GM23248 (cell line): ENCODE data around the gene ADGRD1. TPM values are rescaled to one million over a fixed set of nuclear protein-coding genes. Genes with fewer than 3 reads are reported as not detected.

Source experiments
- DNase-seq: peaks from one replicate; pipeline ENCODE4 v3.0.0-alpha.2; 2015
- H2AFZ ChIP-seq: fragments of 200-600 bp; sonication (generic); 2 replicates; pipeline ENCODE4 v1.6.1; 2016; ENCODE audit warnings: antibody characterized with exemption
- H3F3A ChIP-seq: fragments of 200-600 bp; sonication (generic); 2 replicates; pipeline ENCODE4 v1.6.1; 2016; ENCODE audit warnings: mild to moderate bottlenecking, antibody characterized with exemption, mixed run types; ENCODE audit not compliant: insufficient read depth
- H3K27ac ChIP-seq: fragments of 200-600 bp; sonication (generic); 2 replicates; pipeline ENCODE4 v1.5.1; 2016; ENCODE audit warnings: mild to moderate bottlenecking
- H3K27me3 ChIP-seq: fragments of 200-600 bp; sonication (generic); replicated peaks from 2 replicates; pipeline ENCODE4 v1.6.1; 2016; ENCODE audit warnings: mild to moderate bottlenecking; ENCODE audit not compliant: insufficient read depth
- H3K36me3 ChIP-seq: fragments of 200-600 bp; sonication (generic); 2 replicates; pipeline ENCODE4 v1.6.1; 2016; ENCODE audit warnings: low read depth, mild to moderate bottlenecking
- H3K4me1 ChIP-seq: fragments of 200-600 bp; sonication (generic); 2 replicates; pipeline ENCODE4 v1.6.1; 2016; ENCODE audit warnings: mild to moderate bottlenecking; ENCODE audit not compliant: insufficient read depth
- H3K4me2 ChIP-seq: fragments of 200-600 bp; sonication (generic); one replicate; pipeline ENCODE4 v1.6.1; 2016; ENCODE audit warnings: mild to moderate bottlenecking; ENCODE audit not compliant: unreplicated experiment
- H3K4me3 ChIP-seq: fragments of 200-600 bp; sonication (generic); 2 replicates; pipeline ENCODE4 v1.5.1; 2016; ENCODE audit warnings: mild to moderate bottlenecking
- H3K79me2 ChIP-seq: fragments of 200-600 bp; sonication (generic); 2 replicates; pipeline ENCODE4 v1.6.1; 2016; ENCODE audit warnings: mild to moderate bottlenecking; ENCODE audit not compliant: insufficient read depth
- H3K9ac ChIP-seq: fragments of 200-600 bp; sonication (generic); 2 replicates; pipeline ENCODE4 v1.6.1; 2016; ENCODE audit warnings: mild to moderate bottlenecking
- H3K9me2 ChIP-seq: fragments of 200-600 bp; sonication (generic); 2 replicates; pipeline ENCODE4 v1.6.1; 2016; ENCODE audit warnings: mixed run types, mild to moderate bottlenecking, moderate library complexity; ENCODE audit not compliant: insufficient read depth
- H3K9me3 ChIP-seq: fragments of 200-600 bp; sonication (generic); one replicate; pipeline ENCODE4 v1.6.1; 2017; ENCODE audit warnings: low read depth
- H4K20me1 ChIP-seq: fragments of 200-600 bp; sonication (generic); 2 replicates; pipeline ENCODE4 v1.6.0; 2016; ENCODE audit not compliant: insufficient read depth
- EZH2 ChIP-seq: fragments of 200-600 bp; sonication (generic); IDR thresholded peaks from 2 replicates; pipeline ENCODE4 v1.6.1; 2018; ENCODE audit warnings: antibody characterized with exemption, mild to moderate bottlenecking; ENCODE audit not compliant: insufficient read depth, poor library complexity, severe bottlenecking
- EZH2phosphoT487 ChIP-seq: fragments of 200-600 bp; sonication (generic); IDR thresholded peaks from 2 replicates; pipeline ENCODE4 v1.6.1; 2018; ENCODE audit warnings: antibody characterized with exemption, moderate library complexity, mild to moderate bottlenecking, low read depth; ENCODE audit not compliant: insufficient read depth
- WGBS, 2 experiments: methylation state at CpG; one replicate each; pipeline ENCODE4 v1.1.6; 2015 to 2017; ENCODE audit warnings: low lambda C conversion rate in 2 of 2, low coverage in 1 of 2; ENCODE audit errors: missing lambda C conversion rate in 2 of 2; 5-methylcytosine and 5-hydroxymethylcytosine counted together
- in situ Hi-C: fragments of 300-500 bp; cut with MboI; formaldehyde crosslinking; loops from 2 replicates; pipeline ENCODE4 v1.15.0; 2020
- polyA plus RNA-seq: library from polyadenylated mRNA; unstranded; fragments of >200 nt; fragmentation: Nextera tagmentation; extraction: Ambion mirVana; gene quantifications from 2 replicates; pipeline ENCODE4 v1.2.1, GENCODE V29; 2016
- total RNA-seq: library from RNA; depleted of rRNA; stranded (reverse); fragments of >200 nt; shearing (Covaris generic); gene quantifications from 2 replicates; pipeline ENCODE4 v1.2.3, GENCODE V29; 2014

Gene ADGRD1
- total and polyA plus RNA-seq, 2 experiments from 2014 or later = 7.9 to 11.2 TPM

- Histone ChIP-seq H3K4me3 (no peak overlapping the region), H3K9me2 (no peaks in the 10 kb centered on the region), H3F3A (no peaks in the 10 kb centered on the region), H3K9ac (no peak overlapping the region), H2AFZ (no peak overlapping the region), H3K79me2 (no peaks in the 10 kb centered on the region), H3K9me3 (no peaks in the 10 kb centered on the region), H4K20me1 (no peaks in the 10 kb centered on the region), H3K27me3 (no peaks in the 10 kb centered on the region), H3K27ac (no peak overlapping the region), H3K4me1 (no peaks in the 10 kb centered on the region), H3K36me3 (no peaks in the 10 kb centered on the region), H3K4me2 (no peak overlapping the region)
- in situ Hi-C loops = no loop called here
- TF ChIP-seq EZH2phosphoT487 = no peak
- no peak for TF ChIP-seq EZH2
- WGBS, 2 experiments = 37 to 45% methylated on average over 11 of the region's 11 CpGs
- DNase-seq = peak; percentile 63
Measured at GRCh38 chr12:131129839-131130238, 176.1 kb downstream of the ADGRD1 start.

GRCh38 chr12:131130311-131130911 is 176.7 kb downstream of the ADGRD1 start:
- no peaks in the 10 kb centered on the region for H3F3A ChIP-seq
- no peaks in the 10 kb centered on the region for H3K9me2 ChIP-seq
- no peak overlapping the region for H2AFZ ChIP-seq
- H3K9me3 ChIP-seq = no peaks in the 10 kb centered on the region
- H3K27ac ChIP-seq = no peak overlapping the region
- in situ Hi-C loops = no loop called here
- WGBS, 2 experiments = 89 to 90% methylated on average over 20 to 30 of the region's 30 CpGs
- no peaks in the 10 kb centered on the region for H3K27me3 ChIP-seq
- no peak overlapping the region for H3K4me2 ChIP-seq
- no peaks in the 10 kb centered on the region for H3K36me3 ChIP-seq
- H4K20me1 ChIP-seq = no peaks in the 10 kb centered on the region
- no peak overlapping the region for H3K4me3 ChIP-seq
- H3K4me1 ChIP-seq = no peaks in the 10 kb centered on the region
- no peaks in the 10 kb centered on the region for H3K79me2 ChIP-seq
- TF ChIP-seq EZH2 (no peak), EZH2phosphoT487 (no peak)
- DNase-seq = no peak
- H3K9ac ChIP-seq = no peak overlapping the region

GRCh38 chr12:131131077-131131807 is 177.5 kb downstream of the ADGRD1 start:
- Histone ChIP-seq H3K4me3 (no peak overlapping the region), H3K4me1 (no peaks in the 10 kb centered on the region), H2AFZ (no peak overlapping the region), H3K9ac (no peak overlapping the region), H3K36me3 (no peaks in the 10 kb centered on the region), H3F3A (no peaks in the 10 kb centered on the region), H3K79me2 (no peaks in the 10 kb centered on the region), H3K9me2 (no peaks in the 10 kb centered on the region), H3K27ac (no peak overlapping the region), H4K20me1 (no peaks in the 10 kb centered on the region), H3K4me2 (no peak overlapping the region), H3K9me3 (no peaks in the 10 kb centered on the region), H3K27me3 (no peaks in the 10 kb centered on the region)
- DNase-seq = no peak
- 90 to 92% methylated on average over 20 of the region's 20 CpGs for WGBS, 2 experiments
- in situ Hi-C loops = no loop called here
- TF ChIP-seq EZH2 = no peak
- TF ChIP-seq EZH2phosphoT487 = no peak

GRCh38 chr12:131131808-131132117 is 178.1 kb downstream of the ADGRD1 start:
- no peak overlapping the region for H2AFZ ChIP-seq
- H3K4me2 ChIP-seq = no peak overlapping the region
- no peaks in the 10 kb centered on the region for H3K9me3 ChIP-seq

More at GRCh38 chr12:131131808-131132117, 178.1 kb downstream of the ADGRD1 start:
- WGBS, 2 experiments = 43 to 50% methylated on average over 10 of the region's 10 CpGs
- Histone ChIP-seq H3K4me1 (no peaks in the 10 kb centered on the region), H3K79me2 (no peaks in the 10 kb centered on the region), H3K27me3 (no peaks in the 10 kb centered on the region), H3K27ac (no peak overlapping the region), H4K20me1 (no peaks in the 10 kb centered on the region), H3K9ac (no peak overlapping the region), H3K36me3 (no peaks in the 10 kb centered on the region), H3K9me2 (no peaks in the 10 kb centered on the region), H3F3A (no peaks in the 10 kb centered on the region), H3K4me3 (no peak overlapping the region)
- DNase-seq = no peak
- in situ Hi-C loops = no loop called here
- no peak for TF ChIP-seq EZH2phosphoT487
